Left ventricle myocardium inferior (tissue), 1 donor: ENCODE data around the gene TANGO6. TPM values are rescaled to one million over a fixed set of nuclear protein-coding genes. Genes with fewer than 3 reads are reported as not detected.

ENCODE experiments used
- DNase-seq: peaks from one replicate; pipeline ENCODE4 v3.0.0-alpha.2; 2020
- H3K27ac ChIP-seq: fragments of 200-600 bp; replicated peaks from 2 replicates; pipeline ENCODE4 v1.8.0; 2021
- H3K27me3 ChIP-seq: fragments of 200-600 bp; 2 replicates; pipeline ENCODE4 v1.8.0; 2021; ENCODE audit warnings: low read depth
- H3K36me3 ChIP-seq: fragments of 200-600 bp; 2 replicates; pipeline ENCODE4 v1.8.0; 2021
- H3K4me1 ChIP-seq: fragments of 200-600 bp; 2 replicates; pipeline ENCODE4 v1.8.0; 2021
- H3K4me3 ChIP-seq: fragments of 200-600 bp; 2 replicates; pipeline ENCODE4 v1.8.0; 2021; ENCODE audit warnings: mild to moderate bottlenecking, moderate library complexity
- H3K9me3 ChIP-seq: fragments of 200-600 bp; replicated peaks from 2 replicates; pipeline ENCODE4 v1.8.0; 2021
- CTCF ChIP-seq: fragments of 200-600 bp; IDR thresholded peaks from 2 replicates; pipeline ENCODE4 v1.8.0; 2021; ENCODE audit warnings: antibody characterized with exemption, mild to moderate bottlenecking, borderline replicate concordance
- intact Hi-C: fragments of 100-400 bp; cut with micrococcal nuclease; formaldehyde crosslinking; loops from one replicate; pipeline ENCODE4 v1.11.0; 2022
- total RNA-seq: library from RNA; stranded (reverse); fragmentation: NEBNext Ultra II Directional; extraction: Animal tissue kit (Norgen Biotek cat#: 25700); gene quantifications from one replicate; pipeline ENCODE4 v1.2.1, GENCODE V29; 2021
- donor health status: DM: no; HTN: yes; CAD: no; lungs with severe emphysema.

The TANGO6 gene
- total RNA-seq, 1 donor from 2014 or later = 10.5 TPM

DNA sequence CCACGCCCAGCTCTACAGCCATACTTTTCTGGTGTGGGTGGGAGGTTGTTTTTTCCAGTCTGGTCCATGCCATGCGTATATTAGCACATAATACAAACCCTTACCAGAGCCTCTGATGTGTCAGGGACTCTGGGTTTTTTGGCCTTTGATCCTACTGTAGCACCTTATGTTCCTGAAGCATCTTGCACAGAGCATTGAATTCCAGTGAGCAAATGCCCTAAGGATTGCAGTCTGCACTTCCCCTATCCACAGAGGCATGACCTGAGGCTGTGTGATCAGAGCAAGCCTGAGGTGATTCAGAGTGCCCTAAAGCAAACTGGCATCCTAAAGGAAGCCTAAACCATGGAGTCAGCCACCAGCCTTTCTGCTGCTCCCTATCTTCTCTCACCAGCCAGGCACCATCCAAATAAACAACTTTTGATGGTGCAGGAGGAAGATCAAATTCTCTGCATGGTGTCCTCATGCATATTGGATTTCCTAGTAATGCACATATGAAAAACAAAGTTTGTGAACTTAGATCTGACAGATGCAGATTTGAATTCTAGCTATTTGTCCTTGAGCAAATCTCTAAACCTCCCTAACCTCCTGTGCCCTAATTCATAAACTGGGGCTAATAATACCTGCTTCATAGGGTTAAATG lies 220.9 kb downstream of the TANGO6 start:
- H3K4me1 ChIP-seq = peaks cover 12% of the 10 kb centered on the region
- no peak overlapping the region for H3K4me3 ChIP-seq
- no peaks in the 10 kb centered on the region for H3K36me3 ChIP-seq
- no peaks in the 10 kb centered on the region for H3K27me3 ChIP-seq
- intact Hi-C loops = no loop called here
- no peak for DNase-seq
- no peaks in the 10 kb centered on the region for H3K9me3 ChIP-seq
- TF ChIP-seq CTCF = no peak
- no peak overlapping the region for H3K27ac ChIP-seq

- H3K27me3 ChIP-seq = no peaks in the 10 kb centered on the region
- peak overlapping the region; percentile 11 for H3K4me3 ChIP-seq
- no peak for TF ChIP-seq CTCF
- intact Hi-C loops = no loop called here
- no peak for DNase-seq
- no peaks in the 10 kb centered on the region for H3K36me3 ChIP-seq
- no peaks in the 10 kb centered on the region for H3K9me3 ChIP-seq
- peaks cover 12% of the 10 kb centered on the region for H3K4me1 ChIP-seq
- no peak overlapping the region for H3K27ac ChIP-seq
Measured at GRCh38 chr16:69064764-69065313, 221.5 kb downstream of the TANGO6 start.

DNA sequence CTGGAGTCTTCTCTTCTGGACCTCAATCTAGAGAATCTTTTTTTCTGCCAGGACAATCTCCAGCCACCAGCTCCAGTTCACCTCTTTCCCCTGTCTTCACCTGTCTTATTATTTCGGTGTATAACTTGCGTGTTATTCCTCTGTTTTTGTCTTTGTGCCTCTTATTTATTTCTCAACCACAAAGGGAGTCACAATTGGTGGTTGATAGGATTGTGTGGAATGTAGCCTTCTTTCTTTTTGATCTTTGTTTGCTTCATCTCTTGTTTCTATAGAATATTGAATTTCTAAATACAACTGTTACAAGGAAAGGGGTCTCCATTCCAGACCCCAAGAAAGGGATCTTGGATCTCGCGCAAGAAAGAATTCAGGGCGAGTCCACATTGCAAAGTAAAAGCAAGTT lies 226.2 kb downstream of the TANGO6 start:
- Histone ChIP-seq H3K36me3 (no peaks in the 10 kb centered on the region), H3K27ac (no peak overlapping the region), H3K9me3 (no peaks in the 10 kb centered on the region), H3K27me3 (no peaks in the 10 kb centered on the region), H3K4me3 (no peak overlapping the region), H3K4me1 (peaks cover 18% of the 10 kb centered on the region)
- no peak for TF ChIP-seq CTCF
- no peak for DNase-seq
- intact Hi-C loops = no loop called here

DNA sequence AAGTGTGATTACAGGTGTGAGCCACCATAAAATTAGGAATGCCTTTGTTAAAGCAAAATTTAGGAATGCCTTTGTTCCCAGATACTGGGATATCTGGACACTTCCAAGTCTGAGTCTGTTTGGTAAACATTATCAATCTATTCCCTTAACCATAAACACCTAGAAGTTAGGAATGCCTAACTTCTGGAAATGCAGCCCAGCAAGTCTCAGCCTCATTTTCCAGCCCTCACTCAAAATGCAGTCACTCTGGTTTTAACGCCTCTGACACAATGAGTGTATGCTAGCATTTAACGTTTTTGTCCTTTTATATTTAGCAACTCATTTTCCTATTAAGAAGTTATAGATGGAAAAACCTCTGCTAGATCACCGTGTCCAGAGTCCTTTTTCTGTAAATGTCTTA lies 227.7 kb downstream of the TANGO6 start:
- Histone ChIP-seq H3K4me3 (no peak overlapping the region), H3K27me3 (no peaks in the 10 kb centered on the region), H3K4me1 (peaks cover 12% of the 10 kb centered on the region), H3K36me3 (no peaks in the 10 kb centered on the region), H3K27ac (no peak overlapping the region), H3K9me3 (no peaks in the 10 kb centered on the region)
- intact Hi-C loops = no loop called here
- no peak for TF ChIP-seq CTCF
- no peak for DNase-seq

- Histone ChIP-seq H3K27me3 (no peaks in the 10 kb centered on the region), H3K4me3 (no peak overlapping the region), H3K9me3 (no peaks in the 10 kb centered on the region), H3K4me1 (peaks cover 12% of the 10 kb centered on the region), H3K36me3 (peaks cover 4% of the 10 kb centered on the region), H3K27ac (no peak overlapping the region)
- no peak for DNase-seq
- TF ChIP-seq CTCF = no peak
- intact Hi-C loops = no loop called here
Measured at GRCh38 chr16:69072640-69072974, 229.3 kb downstream of the TANGO6 start.
